Tracheal epithelial cell (primary cell): Measurements from ENCODE around the gene CAB39L. TPM values are rescaled to one million over a fixed set of nuclear protein-coding genes. Genes with fewer than 3 reads are reported as not detected.

Experiments
- total RNA-seq: library from RNA; depleted of rRNA; stranded (reverse); fragments of >200 nt; gene quantifications from 2 replicates; pipeline ENCODE4 v1.2.1, GENCODE V29; 2014

Gene CAB39L
- total RNA-seq, result 6.3 and 13.2 TPM in 2 replicates

DNA sequence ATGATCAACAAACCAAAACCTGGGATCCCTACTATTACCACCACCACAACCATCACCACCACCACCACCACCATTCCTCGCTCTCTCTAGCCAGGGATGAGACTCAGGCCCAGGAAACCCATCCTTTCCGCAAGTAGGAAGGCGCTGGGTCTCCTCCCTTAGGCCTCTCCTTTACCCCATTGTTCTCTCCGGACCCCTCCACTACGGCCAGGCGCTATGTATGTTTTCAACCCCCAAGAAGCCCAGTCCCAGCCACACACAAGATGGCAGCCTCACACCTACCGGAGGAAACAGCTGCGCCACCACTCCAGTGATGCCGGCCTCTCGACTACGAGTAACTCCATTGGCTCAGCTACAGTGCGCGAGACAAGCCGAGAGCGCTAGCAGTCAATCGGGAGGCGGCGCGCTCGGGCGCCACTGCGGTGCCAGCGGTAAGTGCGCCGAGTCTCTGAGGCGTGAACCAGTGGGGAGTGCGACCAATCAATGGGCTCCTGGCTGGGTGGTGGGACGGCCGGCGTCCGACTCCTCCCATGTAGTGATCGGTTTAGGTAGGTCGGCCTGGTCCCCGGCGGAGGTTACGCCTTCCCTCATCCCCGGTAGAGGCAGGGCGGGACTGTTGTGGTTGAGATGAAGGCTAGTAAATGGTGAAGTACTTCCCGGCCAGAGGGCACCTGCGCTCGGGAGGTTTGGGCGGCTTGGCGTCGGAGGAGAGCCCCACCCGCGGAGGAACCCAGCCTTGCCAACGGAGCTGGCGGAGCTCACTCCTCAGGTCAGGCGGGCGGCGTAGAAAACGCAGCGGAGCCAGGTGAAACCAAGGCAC lies at the start of gene CAB39L, which contains the start of gene SETDB2:
CAB39L (minus strand) TSS at position 361 of the 820 bp plus-strand sequence. CDS start 61,154 bp downstream, outside the sequence.
SETDB2 (plus strand) TSS at position 571 of the 820 bp plus-strand sequence. CDS start 7,620 bp downstream, outside the sequence.

Other genes with a start within 250 kb of the CAB39L start
- gene MLNR, start 223.7 kb downstream of the CAB39L start, total RNA-seq, result not detected in 2 replicates
- 3.2 and 3.4 TPM in 2 replicates for gene CDADC1, start 196.1 kb downstream of the CAB39L start, total RNA-seq
- 4.8 and 10.0 TPM in 2 replicates for gene SETDB2, start 210 bp upstream of the CAB39L start, total RNA-seq
- 10.4 and 11.1 TPM in 2 replicates for gene PHF11, start 51.9 kb upstream of the CAB39L start, total RNA-seq
- 11.3 and 22.6 TPM in 2 replicates for gene RCBTB1, start 141.5 kb upstream of the CAB39L start, total RNA-seq
- under 0.01 and 0.24 TPM in 2 replicates for gene ARL11, start 184.4 kb upstream of the CAB39L start, total RNA-seq
- gene EBPL, start 247.4 kb upstream of the CAB39L start, total RNA-seq, result 142 and 177 TPM in 2 replicates